Kasumi-1 (cell line): ENCODE measurements around the gene SLC25A11.

Source experiments
- DNase-seq, 2 experiments: peaks; one replicate each; lab custom pipeline; 2025; lab: John Stamatoyannopoulos, UW

SLC25A11 gene

DNA sequence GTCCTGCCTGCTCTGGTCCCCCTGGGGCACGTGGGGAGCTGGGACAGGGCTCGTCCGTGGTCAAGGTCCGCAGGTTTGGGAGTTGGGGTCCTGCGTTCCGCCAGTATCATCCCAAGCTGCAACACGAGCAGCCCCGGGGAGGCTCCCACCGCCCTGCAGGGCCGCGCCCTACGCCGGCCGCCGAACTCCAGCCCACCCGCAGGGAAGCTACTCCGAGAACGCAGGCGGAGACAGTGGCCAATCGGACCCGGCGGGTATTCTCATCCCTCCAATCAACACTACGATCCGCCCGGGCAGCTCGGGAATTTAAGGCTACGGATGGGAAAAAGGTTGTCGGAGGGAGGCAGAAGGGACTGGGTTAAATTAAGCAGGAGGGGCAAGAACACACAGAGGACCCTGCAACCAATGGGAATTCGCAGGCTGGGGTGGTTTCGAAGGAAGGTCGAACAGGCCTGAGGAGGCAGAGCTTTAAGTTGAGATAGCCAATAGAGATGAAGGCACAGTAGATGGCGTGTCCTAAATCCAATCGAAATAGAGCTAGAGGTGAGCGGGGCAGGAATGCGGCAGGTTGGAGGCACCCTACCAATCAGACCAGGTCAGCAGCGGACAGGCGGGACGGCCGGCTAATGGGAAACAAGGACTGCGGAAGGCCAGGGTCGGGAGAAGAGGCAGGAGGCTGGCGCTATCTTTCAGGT lies 27.1 kb upstream of the SLC25A11 start:
- DNase-seq = peak; percentile 97

DNA sequence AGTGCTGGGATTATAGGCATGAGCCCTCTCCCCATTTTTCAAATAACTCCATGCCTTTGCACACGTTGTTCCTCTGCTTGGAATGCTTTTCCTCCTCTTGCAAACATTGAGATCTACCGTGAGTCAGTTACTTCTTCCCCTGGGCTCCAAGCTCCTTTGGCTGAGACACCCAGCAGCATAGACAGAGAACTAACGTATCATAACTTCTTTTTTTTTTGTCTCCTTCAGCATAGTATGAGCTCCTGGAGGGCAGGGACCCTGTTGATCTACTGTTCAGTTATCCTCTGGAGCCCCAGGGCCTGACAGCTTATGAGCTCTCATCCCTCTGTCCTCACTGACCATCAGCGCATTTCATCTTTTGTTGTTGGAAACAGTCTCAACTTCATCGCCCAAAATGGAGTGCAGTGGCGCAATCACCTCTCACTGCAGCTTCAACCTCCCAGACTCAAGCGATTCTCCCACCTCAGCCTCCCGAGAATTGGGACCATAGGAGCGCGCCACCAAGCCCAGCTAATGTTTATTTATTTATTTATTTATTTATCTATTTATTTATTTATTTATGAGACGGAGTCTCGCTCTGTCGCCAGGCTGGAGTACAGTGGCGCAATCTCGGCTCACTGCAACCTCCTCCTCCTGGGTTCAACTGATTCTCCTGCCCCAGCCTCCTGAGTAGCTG lies 25.6 kb upstream of the SLC25A11 start:
- DNase-seq = no peak

DNA sequence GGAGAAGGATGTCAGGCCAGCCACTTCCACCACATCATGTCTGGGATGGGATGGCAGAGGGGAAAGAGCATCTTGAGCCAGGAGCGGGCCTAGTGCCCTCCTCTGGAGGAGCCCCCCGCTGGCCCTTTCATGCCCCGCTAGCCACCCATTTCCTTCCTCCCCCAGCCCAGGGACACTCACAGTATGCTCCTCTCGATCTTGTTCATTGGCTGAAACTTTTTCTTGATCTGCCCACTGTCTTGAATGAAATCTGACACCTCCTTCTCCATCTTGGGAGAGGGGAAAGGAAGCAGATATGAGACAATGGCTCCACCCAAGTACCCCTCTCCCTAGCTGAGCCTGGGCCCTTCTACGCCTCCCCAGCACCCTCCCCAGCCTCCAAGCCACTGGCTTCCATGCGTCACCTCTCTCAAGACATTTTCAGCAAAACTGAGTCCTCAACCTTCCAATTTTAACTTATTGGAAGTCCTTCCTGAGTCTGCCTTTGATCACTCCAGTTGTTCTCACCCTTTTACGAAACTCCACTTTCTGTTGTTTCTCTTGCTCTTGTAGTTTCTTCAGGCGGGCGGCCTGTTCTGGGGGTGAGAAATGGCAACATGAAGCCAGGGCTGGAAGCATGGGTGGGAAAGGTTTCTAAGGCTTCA lies 20.6 kb upstream of the SLC25A11 start:
- peak in 1 of 2 experiments; percentile 10 for DNase-seq

DNA sequence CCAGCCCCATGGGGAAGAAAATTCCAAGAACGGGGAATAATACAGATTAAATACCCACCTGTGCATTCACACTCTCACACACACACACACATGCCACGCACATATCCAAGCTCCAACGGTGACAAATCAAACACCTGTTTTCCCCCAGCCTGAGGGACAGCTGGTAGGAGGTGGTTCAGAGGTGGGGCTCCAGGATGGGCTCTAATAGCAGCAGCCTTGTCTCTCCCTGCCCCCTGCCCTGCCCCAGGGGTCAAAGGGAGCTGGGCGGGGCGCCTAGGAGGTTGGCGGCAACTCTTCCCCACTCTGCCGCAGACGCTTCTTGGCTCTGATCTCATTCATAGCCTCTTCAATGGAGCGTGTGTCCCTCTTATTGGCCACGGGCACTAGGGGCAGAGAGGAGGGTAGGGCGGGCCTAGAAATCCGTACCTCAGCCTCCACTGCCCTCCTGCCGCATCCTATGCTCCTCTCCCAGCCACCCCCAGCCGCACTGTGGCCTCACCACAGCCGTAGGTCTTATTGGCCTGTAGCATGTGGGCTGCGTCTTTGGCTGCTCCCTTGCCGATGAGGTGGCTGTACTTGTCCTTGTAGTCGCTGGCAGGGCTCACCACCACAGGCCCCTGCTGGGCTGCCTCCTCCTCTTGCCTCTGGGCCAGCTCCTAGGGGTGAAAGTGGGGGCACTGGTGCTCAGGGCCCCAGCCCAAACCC lies 19.6 kb upstream of the SLC25A11 start:
- no peak for DNase-seq

DNA sequence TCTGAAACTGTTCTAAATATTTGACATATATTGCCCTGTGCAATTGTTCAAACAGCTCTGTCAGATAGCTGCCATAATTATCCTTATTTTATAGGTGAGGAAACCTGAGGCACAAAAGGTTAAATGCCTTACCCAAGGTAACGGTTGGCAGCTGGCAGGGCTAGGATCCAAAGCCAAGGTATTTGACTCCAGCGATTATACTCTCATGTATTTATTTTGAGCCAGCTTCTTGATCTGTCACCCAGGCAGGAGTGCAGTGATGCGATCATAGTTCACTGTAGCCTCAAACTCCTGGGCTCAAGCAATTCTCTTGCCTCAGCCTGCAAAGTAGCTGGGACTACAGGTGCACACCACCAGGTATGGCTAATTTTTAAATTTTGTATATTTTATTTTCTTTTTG lies 18.3 kb upstream of the SLC25A11 start:
- no peak for DNase-seq

DNA sequence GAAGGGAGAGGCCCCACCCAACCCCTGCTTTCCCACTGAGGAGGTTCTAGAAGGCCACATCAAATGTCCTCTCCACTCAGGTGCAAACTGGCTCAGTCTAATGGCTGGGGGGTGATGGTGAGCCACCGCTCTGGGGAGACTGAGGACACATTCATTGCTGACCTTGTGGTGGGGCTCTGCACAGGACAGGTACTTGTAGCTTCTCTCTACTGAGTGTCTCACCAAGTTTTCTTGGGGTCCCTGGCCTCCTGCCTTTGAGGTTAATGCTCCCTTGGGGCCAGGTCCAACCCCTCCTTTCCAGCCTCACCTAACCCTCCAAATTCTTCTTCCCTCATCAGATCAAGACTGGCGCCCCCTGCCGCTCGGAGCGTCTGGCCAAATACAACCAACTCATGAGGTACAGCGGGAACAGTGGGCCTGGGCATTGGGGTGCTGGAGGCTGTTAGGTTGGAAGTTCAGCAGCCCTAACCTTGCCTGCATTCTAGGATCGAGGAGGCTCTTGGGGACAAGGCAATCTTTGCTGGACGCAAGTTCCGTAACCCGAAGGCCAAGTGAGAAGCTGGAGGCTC lies 16.7 kb upstream of the SLC25A11 start:
- DNase-seq = no peak

DNA sequence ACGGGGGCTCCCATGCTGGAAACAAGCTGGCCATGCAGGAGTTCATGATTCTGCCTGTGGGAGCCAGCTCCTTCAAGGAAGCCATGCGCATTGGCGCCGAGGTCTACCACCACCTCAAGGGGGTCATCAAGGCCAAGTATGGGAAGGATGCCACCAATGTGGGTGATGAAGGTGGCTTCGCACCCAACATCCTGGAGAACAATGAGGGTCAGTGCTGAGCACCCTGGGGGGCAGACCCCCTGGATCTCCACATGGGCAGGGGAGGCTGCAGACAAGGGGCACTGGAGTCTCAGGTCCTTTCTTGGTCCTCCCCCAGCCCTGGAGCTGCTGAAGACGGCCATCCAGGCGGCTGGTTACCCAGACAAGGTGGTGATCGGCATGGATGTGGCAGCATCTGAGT lies 15.2 kb upstream of the SLC25A11 start:
- no peak for DNase-seq

DNA sequence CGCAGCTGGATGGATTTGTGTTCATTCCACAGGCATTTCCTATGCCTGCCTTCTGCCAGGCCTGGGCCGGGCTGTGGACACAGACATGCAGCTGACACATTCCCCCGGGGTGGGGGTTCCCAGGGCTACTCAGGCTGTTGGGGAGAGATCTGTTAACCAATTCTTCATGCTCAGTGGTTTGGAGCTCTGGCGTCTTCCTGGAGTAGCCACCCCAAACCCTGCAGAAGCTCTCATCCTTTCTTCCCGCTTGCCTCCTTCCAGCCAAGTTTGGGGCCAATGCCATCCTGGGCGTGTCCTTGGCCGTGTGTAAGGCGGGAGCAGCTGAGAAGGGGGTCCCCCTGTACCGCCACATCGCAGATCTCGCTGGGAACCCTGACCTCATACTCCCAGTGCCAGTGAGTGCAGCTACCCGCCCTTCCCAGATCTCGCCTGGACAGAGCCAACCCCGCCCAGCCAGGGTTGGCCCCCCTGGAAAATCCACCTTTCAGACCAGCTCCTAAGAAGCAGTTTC lies 13.7 kb upstream of the SLC25A11 start:
- DNase-seq = no peak

DNA sequence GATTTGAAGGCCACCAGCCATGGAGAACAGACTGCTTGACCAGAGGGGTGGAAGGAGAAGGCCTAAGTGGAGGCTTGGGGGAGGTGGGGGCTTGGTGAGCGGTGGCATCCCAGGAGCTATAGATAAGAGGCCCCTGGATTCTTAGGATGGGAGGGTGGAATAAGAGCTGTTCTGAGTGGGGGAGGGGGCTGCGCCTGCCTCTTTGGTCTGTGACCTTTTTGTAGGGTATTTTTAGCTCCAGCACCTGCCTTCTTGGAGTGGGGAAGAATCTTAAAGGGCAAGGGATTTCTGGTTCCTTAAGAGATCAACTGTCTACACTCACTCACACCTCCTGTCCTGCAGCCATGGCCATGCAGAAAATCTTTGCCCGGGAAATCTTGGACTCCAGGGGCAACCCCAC lies 11.6 kb upstream of the SLC25A11 start:
- no peak for DNase-seq

DNA sequence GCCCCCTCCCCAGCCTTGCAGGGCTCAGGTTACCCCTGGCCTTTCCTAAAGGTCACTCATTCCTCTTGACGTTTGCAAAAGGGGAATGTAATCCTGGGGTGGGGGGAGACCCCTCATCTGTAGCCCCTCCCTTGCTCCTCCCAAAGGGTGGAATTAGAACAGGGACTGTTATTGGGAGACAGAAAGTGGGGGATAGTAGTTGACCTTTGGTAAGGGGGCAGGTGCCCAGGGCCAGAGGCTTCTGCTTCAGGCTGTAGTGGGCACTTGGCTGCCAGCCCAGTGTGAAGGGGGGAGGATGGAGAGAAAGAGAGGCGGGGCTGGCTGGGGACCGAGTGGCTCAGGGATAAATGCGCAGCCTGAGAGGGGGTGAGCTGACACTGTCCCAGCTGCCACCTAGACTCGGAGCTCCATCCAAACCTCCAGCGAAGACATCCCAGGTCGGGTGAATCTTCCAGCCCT lies 10.9 kb upstream of the SLC25A11 start, which contains the start of gene ENO3:
Gene ENO3 (plus strand): TSS at position 374 of the 459 bp plus-strand sequence. CDS start 711 bp downstream, outside the sequence.
- no peak for DNase-seq

DNA sequence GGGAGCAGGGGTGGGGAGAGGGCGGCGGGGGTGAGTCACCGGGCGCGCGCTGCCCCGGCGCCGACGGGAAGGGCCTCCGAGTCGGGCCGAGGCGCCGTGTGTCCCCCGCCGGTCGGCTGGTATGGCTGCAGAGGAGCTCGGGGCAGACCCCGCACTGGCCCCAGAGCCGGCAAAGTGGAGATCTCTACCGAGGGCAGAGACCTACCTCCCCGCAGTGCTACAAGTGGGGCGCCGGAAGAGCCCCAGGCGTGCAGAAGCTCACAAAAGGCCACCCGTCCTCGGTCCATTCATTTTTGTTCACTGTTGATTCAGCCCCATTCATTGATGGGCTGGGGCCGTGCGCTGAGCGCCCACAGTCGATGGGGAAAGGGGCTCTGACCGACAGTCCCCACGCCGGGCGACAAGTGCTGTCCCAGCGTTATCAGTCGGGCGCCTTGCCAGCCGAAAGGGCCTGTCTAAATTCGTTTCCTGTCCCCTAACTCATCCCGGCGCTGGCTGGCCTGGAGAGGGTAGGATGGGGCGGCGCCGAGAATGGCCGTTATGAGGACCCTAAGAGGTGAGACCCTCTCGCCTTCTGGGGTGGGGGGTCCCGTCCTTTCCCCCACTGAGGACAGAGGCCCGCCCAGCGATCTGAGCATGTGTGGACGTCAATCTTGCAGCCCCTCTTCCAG lies 10.4 kb upstream of the SLC25A11 start:
- DNase-seq = peak in 1 of 2 experiments; percentile 10

DNA sequence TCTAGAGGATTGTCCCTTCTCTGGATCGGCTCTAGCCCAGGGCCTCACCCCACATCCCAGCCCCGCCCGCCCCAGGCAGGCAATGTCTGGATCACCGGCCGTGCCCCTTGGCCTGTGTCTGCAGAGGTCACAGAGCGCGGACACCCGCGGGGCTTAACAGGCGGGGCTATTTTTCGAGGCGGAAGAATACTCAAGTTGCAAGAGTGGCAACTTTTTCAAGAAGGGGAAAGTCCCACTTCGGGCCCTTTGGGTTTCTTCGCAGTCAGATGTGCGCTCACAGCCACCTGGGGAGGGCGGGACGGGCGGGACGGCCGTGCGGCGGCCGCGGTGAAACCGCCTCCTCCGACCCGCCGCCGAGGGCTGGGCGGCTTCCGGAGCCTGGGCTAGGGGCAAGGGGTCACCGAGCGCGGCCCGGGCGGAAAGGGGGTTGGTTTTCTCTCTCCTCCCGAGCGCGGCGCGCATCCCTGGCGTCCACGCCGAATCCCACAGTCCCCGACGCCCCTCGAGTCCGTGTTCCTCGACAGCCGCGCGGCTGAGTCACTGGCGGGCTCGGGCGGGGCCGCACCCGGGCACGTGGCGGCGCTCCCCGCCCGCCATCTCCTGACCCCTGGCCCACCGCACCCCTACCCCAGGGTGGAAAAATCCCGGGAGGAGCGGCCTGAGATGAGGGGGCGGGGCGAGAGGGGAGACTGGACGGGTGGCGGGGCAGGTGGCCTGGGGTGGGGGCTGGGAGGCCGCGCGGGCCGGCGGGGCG lies 9.7 kb upstream of the SLC25A11 start:
- DNase-seq = peak; percentile 23 to 31

DNA sequence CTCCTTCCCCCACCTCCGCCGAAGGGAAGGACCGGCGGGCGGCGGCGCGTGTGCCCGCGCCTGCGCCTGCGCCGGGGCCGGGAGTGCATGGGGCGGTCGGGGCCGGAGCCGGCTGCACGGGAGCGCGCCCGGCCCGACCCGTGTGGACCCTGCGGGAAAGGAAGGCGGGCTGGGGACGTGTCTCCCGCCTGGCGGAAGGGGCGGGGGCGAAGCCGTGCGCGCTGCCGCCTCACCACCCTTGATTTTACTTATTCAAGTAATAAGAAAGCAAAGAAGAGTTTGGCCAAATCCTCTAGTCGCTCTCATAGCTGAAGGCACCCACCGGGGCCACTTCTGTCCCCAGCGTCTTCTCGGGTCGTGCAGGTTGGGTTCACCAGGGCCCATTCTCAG lies 9.1 kb upstream of the SLC25A11 start:
- peak; percentile 53 to 54 for DNase-seq

DNA sequence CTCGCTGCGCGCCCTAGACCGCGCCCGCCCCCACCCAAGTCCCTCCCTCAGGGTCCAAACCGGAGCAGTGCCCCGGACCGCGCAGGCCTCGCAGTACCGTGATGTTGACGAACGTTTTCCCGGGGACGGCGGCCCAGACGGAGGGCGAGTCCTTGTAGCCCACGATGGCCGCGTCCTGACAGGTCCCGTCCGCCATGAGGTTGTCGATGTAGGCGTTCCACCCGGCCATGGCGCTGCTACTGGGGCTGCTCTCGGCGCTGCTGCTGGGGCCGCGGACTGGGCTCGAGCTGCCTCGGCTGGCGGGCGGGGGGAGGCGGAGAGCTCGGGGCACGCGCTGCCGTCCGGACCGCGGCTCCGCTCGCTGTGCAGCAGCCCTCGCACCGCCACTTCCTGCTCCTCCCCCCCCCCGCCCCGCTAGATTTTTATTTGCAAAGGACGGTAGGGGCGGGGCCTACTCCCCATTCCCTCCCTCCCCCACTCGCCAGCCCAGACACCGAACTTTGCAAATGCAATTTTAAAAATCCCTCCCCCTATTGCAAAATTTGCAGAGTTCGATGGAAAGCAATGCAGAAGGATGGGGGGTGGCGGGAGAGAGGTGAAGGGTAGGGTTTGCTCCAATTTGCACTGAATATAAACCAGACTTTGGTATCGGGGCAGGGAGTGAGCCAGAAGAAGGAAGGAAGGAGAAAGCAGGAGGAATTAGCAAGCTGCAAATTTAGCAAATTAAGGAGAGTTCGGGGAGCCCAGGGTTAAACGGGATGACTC lies 8.5 kb upstream of the SLC25A11 start, which contains the start of gene PFN1:
Gene PFN1 (minus strand): TSS at position 365 of the 765 bp plus-strand sequence. CDS start 136 bp downstream, at position 229.
- DNase-seq = peak; percentile 75 to 76

DNA sequence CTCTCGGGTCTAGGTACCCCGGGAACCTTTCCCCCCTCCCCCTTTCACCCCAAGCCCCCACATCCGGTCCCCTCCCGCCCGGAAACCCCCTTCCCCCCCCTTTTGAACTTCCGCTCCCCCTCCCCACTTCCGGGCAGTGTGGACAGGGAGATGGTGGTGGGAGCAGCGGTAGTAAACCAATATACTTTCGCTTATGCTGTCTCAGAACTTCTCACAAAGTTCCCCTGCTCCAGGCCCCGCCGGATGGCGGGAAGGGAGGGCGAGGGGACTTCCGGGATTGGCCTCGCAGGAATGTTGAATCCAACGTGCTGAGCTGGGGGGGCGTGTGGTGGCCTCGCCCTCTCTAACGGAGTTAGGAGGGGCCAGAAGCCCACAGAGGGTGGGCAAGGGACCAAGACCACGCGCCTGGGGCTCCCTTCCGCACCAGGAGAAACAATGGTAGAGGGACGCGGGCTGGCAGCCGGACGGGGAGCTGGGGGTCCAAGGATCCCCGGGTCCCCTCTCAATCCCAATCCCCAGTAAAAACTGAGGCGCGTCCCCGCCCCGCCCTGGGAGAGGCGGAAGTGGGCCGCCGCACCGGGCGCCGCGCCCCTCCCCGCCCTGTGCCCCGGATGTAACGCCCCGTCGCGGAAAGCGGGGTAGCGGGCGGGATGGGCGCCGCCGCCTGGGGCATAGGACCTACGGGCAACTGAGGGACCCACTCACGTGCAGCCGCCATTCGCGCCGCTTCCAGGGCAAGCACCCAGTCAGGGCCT lies 7.7 kb upstream of the SLC25A11 start:
- peak in 1 of 2 experiments; percentile 23 for DNase-seq

DNA sequence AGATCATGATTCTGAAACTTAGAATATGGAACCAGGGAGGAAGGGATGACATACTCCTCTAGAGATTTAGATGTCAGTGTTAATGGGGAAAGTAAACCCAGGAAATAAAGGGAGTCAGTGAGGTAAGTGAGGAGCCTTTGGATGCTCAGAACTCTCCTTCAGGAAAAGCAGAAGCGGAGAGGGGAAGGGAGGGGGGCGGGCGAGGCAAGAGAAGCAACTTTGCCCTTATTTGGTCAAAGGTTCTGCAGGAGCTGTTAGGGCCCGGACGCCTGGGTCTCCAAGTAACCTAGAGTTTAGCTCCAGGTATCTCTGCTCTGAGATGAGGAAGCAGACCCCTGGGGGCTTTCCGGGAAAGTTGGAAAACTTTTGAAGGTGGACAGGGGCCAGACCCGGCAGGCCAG lies 7.2 kb upstream of the SLC25A11 start:
- peak; percentile 12 to 23 for DNase-seq

DNA sequence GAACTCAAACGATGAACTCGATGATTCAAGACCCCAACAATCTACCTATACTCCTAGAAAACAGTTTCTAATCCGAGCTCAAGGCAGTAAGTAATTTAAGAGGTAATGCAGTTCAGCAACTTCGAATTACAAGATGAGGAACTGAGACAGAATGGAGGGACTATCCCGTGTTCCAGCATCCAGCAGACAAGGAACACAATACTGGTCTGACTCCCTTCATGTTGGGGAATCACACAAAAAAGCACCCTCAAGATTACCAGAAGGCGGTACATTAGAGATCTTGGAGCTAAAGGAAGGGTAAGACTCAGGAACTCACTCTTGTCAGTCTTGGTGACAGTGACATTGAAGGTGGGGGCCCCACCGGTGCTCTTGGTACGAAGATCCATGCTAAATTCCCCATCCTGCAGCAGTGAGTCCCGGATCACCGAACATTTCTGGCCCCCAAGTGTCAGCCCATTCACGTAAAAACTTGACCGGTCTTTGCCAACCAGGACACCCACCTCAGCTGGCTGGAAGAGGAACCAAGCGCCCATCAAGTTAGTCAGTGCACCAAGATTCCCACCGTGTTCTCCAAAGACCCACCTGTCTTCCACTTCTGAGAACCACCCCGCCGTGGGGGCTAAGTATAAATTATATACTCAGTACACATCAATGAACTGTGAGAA lies 6.6 kb upstream of the SLC25A11 start:
- DNase-seq = no peak

DNA sequence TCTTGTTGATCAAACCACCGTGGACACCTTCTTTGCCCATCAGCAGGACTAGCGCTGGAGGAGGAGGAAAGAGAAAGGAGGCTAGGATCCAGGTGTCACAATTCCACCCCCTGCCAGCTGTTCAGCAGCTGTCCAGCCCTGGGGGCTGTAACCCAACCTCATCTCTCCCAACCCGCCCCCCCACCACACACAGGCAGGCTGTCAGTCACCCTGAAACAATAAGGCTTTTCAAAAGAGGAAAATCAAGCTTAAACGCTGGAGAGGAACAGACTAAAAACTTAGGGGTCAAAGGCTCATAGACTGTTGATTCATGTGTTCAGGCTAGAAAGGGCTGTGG lies 6.1 kb upstream of the SLC25A11 start:
- DNase-seq = no peak
